Measurements from ENCODE around the gene SASS6.

GRCh38 chr1:100134872-100135271 lies 2.1 kb upstream of the SASS6 start:
- TF ChIP-seq CTCF (IDR thresholded peaks at IDR 0.05; ENCODE audit: low read depth, low read length, missing input control) (no peak), YY1 (IDR thresholded peaks at IDR 0.05) (no peak), REST (IDR thresholded peaks at IDR 0.05) (no peak), ATF3 (IDR thresholded peaks at IDR 0.05) (no peak), RAD21 (IDR thresholded peaks at IDR 0.05) (no peak), ZBTB33 (IDR thresholded peaks at IDR 0.05) (no peak), GABPA (IDR thresholded peaks at IDR 0.05 in 1 of 2, conservative IDR thresholded peaks at IDR 0.05 in 1 of 2) (no peak), HNF4A (conservative IDR thresholded peaks at IDR 0.05) (no peak), TAF1 (conservative IDR thresholded peaks at IDR 0.05) (no peak), EGR1 (IDR thresholded peaks at IDR 0.05; ENCODE audit: low read depth in 2 of 2) (no peak)
